GM06990 (cell line): ENCODE data around the gene TPCN1.

Experiments used
- DNase-seq: peaks from one replicate; pipeline ENCODE4 v3.0.0-alpha.2; 2011; ENCODE audit not compliant: insufficient read length; ENCODE audit errors: extremely low read depth
- H3K27me3 ChIP-seq: replicated peaks from 2 replicates; pipeline ENCODE4 v1.6.0; 2011; ENCODE audit warnings: low read length; ENCODE audit not compliant: control insufficient read depth, insufficient read depth
- H3K36me3 ChIP-seq: 2 replicates; pipeline ENCODE4 v1.5.1; 2011; ENCODE audit warnings: low read length; ENCODE audit not compliant: control insufficient read depth, insufficient read depth
- H3K4me3 ChIP-seq: replicated peaks from 2 replicates; pipeline ENCODE4 v1.5.1; 2011; ENCODE audit warnings: low read depth, mild to moderate bottlenecking, control low read depth, low read length
- TF ChIP-seq, protein P1 (sequence below): IDR thresholded peaks from 2 replicates; pipeline ENCODE4 v1.5.1; 2011; ENCODE audit warnings: low read length, control low read depth, mild to moderate bottlenecking, inconsistent platforms; ENCODE audit not compliant: insufficient read depth, poor library complexity, severe bottlenecking

The TPCN1 gene

GRCh38 chr12:113260636-113261300 is 39.5 kb downstream of the TPCN1 start:
- DNase-seq: no peak
- Histone ChIP-seq H3K27me3 (no peaks in the 10 kb centered on the region), H3K36me3 (peaks cover 9% of the 10 kb centered on the region), H3K4me3 (no peak overlapping the region)
- TF ChIP-seq, protein P1, sequence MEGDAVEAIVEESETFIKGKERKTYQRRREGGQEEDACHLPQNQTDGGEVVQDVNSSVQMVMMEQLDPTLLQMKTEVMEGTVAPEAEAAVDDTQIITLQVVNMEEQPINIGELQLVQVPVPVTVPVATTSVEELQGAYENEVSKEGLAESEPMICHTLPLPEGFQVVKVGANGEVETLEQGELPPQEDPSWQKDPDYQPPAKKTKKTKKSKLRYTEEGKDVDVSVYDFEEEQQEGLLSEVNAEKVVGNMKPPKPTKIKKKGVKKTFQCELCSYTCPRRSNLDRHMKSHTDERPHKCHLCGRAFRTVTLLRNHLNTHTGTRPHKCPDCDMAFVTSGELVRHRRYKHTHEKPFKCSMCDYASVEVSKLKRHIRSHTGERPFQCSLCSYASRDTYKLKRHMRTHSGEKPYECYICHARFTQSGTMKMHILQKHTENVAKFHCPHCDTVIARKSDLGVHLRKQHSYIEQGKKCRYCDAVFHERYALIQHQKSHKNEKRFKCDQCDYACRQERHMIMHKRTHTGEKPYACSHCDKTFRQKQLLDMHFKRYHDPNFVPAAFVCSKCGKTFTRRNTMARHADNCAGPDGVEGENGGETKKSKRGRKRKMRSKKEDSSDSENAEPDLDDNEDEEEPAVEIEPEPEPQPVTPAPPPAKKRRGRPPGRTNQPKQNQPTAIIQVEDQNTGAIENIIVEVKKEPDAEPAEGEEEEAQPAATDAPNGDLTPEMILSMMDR: no peak

DNA sequence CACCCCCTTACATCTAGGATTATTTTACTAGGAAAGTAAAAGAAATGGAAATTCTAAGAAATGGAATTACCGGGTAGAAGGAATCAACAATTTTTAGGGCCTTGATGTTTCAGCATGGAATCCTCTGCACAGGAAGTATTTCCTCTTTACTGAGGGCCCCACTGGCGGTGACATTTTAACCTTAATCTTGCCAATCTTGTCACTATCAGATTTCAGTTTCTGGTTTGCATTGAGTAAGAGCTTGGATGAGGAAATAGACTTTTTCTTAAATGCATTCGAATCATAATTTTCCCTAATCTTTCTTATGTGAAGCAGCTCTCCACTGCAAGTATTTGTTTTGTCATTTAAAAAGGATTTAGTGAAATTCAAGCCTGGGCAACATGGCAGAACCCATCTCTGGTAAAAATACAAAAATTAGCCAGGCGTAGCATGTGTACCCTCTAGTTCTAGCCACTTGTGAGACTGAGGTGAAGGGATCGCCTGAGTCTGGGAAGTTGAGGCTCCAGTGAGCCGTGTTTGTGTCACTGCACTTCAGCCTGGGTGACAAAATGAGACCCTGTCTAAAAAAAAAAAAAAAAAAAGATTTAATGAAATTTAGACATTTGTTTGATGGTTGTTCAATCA is 40.7 kb downstream of the TPCN1 start:
- Histone ChIP-seq H3K36me3 (peaks cover 15% of the 10 kb centered on the region), H3K4me3 (no peak overlapping the region), H3K27me3 (no peaks in the 10 kb centered on the region)
- DNase-seq: no peak
- TF ChIP-seq, protein P1: no peak

GRCh38 chr12:113262710-113263109 is 41.4 kb downstream of the TPCN1 start:
- TF ChIP-seq, protein P1: no peak
- no peak for DNase-seq
- H3K36me3 ChIP-seq: peaks cover 17% of the 10 kb centered on the region

GRCh38 chr12:113263431-113263963 is 42.2 kb downstream of the TPCN1 start:
- Histone ChIP-seq H3K4me3 (no peak overlapping the region), H3K36me3 (peaks cover 23% of the 10 kb centered on the region), H3K27me3 (no peaks in the 10 kb centered on the region)
- no peak for DNase-seq
- TF ChIP-seq, protein P1: no peak

More at GRCh38 chr12:113262710-113263109, 41.4 kb downstream of the TPCN1 start:
- Histone ChIP-seq H3K27me3 (no peaks in the 10 kb centered on the region), H3K4me3 (no peak overlapping the region)

- DNase-seq: no peak
- TF ChIP-seq, protein P1: no peak
- H3K4me3 ChIP-seq: no peak overlapping the region
- peaks cover 30% of the 10 kb centered on the region for H3K36me3 ChIP-seq
- H3K27me3 ChIP-seq: no peaks in the 10 kb centered on the region
Observed at GRCh38 chr12:113266106-113266895, 45.0 kb downstream of the TPCN1 start.
